Measurements from ENCODE around the gene ULK1.

The ULK1 gene

GRCh38 chr12:131855521-131856142 is 38.8 kb upstream of the ULK1 start:
- TF ChIP-seq CTCF (conservative IDR thresholded peaks at IDR 0.05; ENCODE audit: low read depth, low read length), result no peak
- DNase-seq (ENCODE audit: low read depth), result no peak
- H3K4me3 ChIP-seq (ENCODE audit: low read depth, low read length), result no peak overlapping the region

GRCh38 chr12:131856366-131857097 is 37.9 kb upstream of the ULK1 start:
- H3K4me3 ChIP-seq (ENCODE audit: low read depth, low read length), result no peak overlapping the region
- TF ChIP-seq CTCF (conservative IDR thresholded peaks at IDR 0.05; ENCODE audit: low read depth, low read length), result no peak
- no peak for DNase-seq (ENCODE audit: low read depth)

- no peak for TF ChIP-seq CTCF (conservative IDR thresholded peaks at IDR 0.05; ENCODE audit: low read depth, low read length)
- H3K4me3 ChIP-seq (ENCODE audit: low read depth, low read length), result no peak overlapping the region
These were observed 36.2 kb upstream of the ULK1 start for GRCh38 chr12:131857908-131858850.

GRCh38 chr12:131860472-131861260 is 33.8 kb upstream of the ULK1 start:
- peak overlapping the region; percentile 34 for H3K4me3 ChIP-seq (ENCODE audit: low read depth, low read length)
- no peak for TF ChIP-seq CTCF (conservative IDR thresholded peaks at IDR 0.05; ENCODE audit: low read depth, low read length)
- peak; percentile 77 for DNase-seq (ENCODE audit: low read depth)

More at GRCh38 chr12:131857908-131858850, 36.2 kb upstream of the ULK1 start:
- no peak for DNase-seq (ENCODE audit: low read depth)

- no peak for TF ChIP-seq CTCF (conservative IDR thresholded peaks at IDR 0.05; ENCODE audit: low read depth, low read length)
- no peak for DNase-seq (ENCODE audit: low read depth)
- no peak overlapping the region for H3K4me3 ChIP-seq (ENCODE audit: low read depth, low read length)
These were observed 33.0 kb upstream of the ULK1 start for GRCh38 chr12:131861261-131862083.

- DNase-seq (ENCODE audit: low read depth), result no peak
- no peak overlapping the region for H3K4me3 ChIP-seq (ENCODE audit: low read depth, low read length)
- TF ChIP-seq CTCF (conservative IDR thresholded peaks at IDR 0.05; ENCODE audit: low read depth, low read length), result no peak
These were observed 32.4 kb upstream of the ULK1 start for GRCh38 chr12:131862084-131862441.

All from choroid plexus epithelial cell (primary cell).